ENCODE results near the gene PROM2.

Gene PROM2

GRCh38 chr2:95308426-95308990, 34.3 kb downstream of the PROM2 start:
- DNase-seq (ENCODE audit: low read depth) = no peak

- no peak for DNase-seq (ENCODE audit: low read depth)
Measured at GRCh38 chr2:95309599-95309998, 35.4 kb downstream of the PROM2 start.

GRCh38 chr2:95310216-95310615, 36.0 kb downstream of the PROM2 start:
- no peak for DNase-seq (ENCODE audit: low read depth)

- DNase-seq (ENCODE audit: low read depth) = no peak
Measured at GRCh38 chr2:95310651-95311050, 36.4 kb downstream of the PROM2 start.

GRCh38 chr2:95311815-95312542, 37.7 kb downstream of the PROM2 start:
- no peak for DNase-seq (ENCODE audit: low read depth)

- DNase-seq (ENCODE audit: low read depth) = no peak
Measured at GRCh38 chr2:95312543-95313201, 38.4 kb downstream of the PROM2 start.

GRCh38 chr2:95313296-95314131, 39.3 kb downstream of the PROM2 start:
- no peak for DNase-seq (ENCODE audit: low read depth)

GRCh38 chr2:95314598-95314963, 40.3 kb downstream of the PROM2 start:
- no peak for DNase-seq (ENCODE audit: low read depth)

- no peak for DNase-seq (ENCODE audit: low read depth)
Measured at GRCh38 chr2:95314964-95315611, 40.8 kb downstream of the PROM2 start.

GRCh38 chr2:95315801-95316411, 41.7 kb downstream of the PROM2 start:
- DNase-seq (ENCODE audit: low read depth) = no peak

GRCh38 chr2:95316466-95317122, 42.3 kb downstream of the PROM2 start:
- DNase-seq (ENCODE audit: low read depth) = no peak

- no peak for DNase-seq (ENCODE audit: low read depth)
Measured at GRCh38 chr2:95317123-95317500, 42.9 kb downstream of the PROM2 start.

GRCh38 chr2:95317665-95318425, 43.6 kb downstream of the PROM2 start:
- DNase-seq (ENCODE audit: low read depth) = no peak

GRCh38 chr2:95318431-95319220, 44.4 kb downstream of the PROM2 start:
- DNase-seq (ENCODE audit: low read depth) = no peak

- DNase-seq (ENCODE audit: low read depth) = no peak
Measured at GRCh38 chr2:95319481-95320343, 45.5 kb downstream of the PROM2 start.

- DNase-seq (ENCODE audit: low read depth) = no peak
Measured at GRCh38 chr2:95320344-95320712, 46.1 kb downstream of the PROM2 start.

- DNase-seq (ENCODE audit: low read depth) = no peak
Measured at GRCh38 chr2:95320986-95321767, 46.9 kb downstream of the PROM2 start.

Measured in stimulated activated CD8-positive, alpha-beta memory T cell treated with anti-CD3 and anti-CD28 coated beads, Interleukin-7, amount 100 ng/mL, for 24 hours (primary cell).